ENCODE measurements around the gene OTULIN.

Gene OTULIN

GRCh38 chr5:14722923-14723322 is 58.4 kb downstream of the OTULIN start:
- no peak for DNase-seq

- no peak for DNase-seq
Observed at GRCh38 chr5:14723701-14724132, 59.2 kb downstream of the OTULIN start.

- DNase-seq, result no peak
Observed at GRCh38 chr5:14724633-14725032, 60.1 kb downstream of the OTULIN start.

GRCh38 chr5:14726066-14726838 is 61.7 kb downstream of the OTULIN start:
- DNase-seq, result no peak

- peak; percentile 84 for DNase-seq
Observed at GRCh38 chr5:14727428-14727865, 62.9 kb downstream of the OTULIN start.

GRCh38 chr5:14727928-14728458 is 63.5 kb downstream of the OTULIN start:
- DNase-seq, result no peak

GRCh38 chr5:14728459-14728938 is 64.0 kb downstream of the OTULIN start:
- no peak for DNase-seq

- DNase-seq, result no peak
Observed at GRCh38 chr5:14729448-14730385, 65.2 kb downstream of the OTULIN start.

- DNase-seq, result no peak
Observed at GRCh38 chr5:14730466-14730865, 65.9 kb downstream of the OTULIN start.

GRCh38 chr5:14730881-14731280 is 66.4 kb downstream of the OTULIN start:
- no peak for DNase-seq

- DNase-seq, result no peak
Observed at GRCh38 chr5:14732991-14733390, 68.5 kb downstream of the OTULIN start.

- DNase-seq, result no peak
Observed at GRCh38 chr5:14733661-14734060, 69.1 kb downstream of the OTULIN start.

- no peak for DNase-seq
Observed at GRCh38 chr5:14734396-14734795, 69.9 kb downstream of the OTULIN start.

GRCh38 chr5:14735944-14736343 is 71.4 kb downstream of the OTULIN start:
- no peak for DNase-seq

GRCh38 chr5:14737291-14737690 is 72.8 kb downstream of the OTULIN start:
- no peak for DNase-seq

GRCh38 chr5:14738050-14738449 is 73.5 kb downstream of the OTULIN start:
- no peak for DNase-seq

- no peak for DNase-seq
Observed at GRCh38 chr5:14739538-14739937, 75.0 kb downstream of the OTULIN start.

- no peak for DNase-seq
Observed at GRCh38 chr5:14739981-14740380, 75.5 kb downstream of the OTULIN start.

- DNase-seq, result no peak
Observed at GRCh38 chr5:14741131-14741530, 76.6 kb downstream of the OTULIN start.

GRCh38 chr5:14741801-14742440 is 77.4 kb downstream of the OTULIN start:
- DNase-seq, result no peak

GRCh38 chr5:14742498-14742897 is 78.0 kb downstream of the OTULIN start:
- DNase-seq, result no peak

GRCh38 chr5:14743601-14744295 is 79.2 kb downstream of the OTULIN start:
- DNase-seq, result no peak
